Osteoblast (primary cell): ENCODE data around the gene RPS29. TPM values are rescaled to one million over a fixed set of nuclear protein-coding genes. Genes with fewer than 3 reads are reported as not detected.
"Not testable (repeated sequence)": the region's sequence is repeated elsewhere in the genome, so short reads cannot be mapped to it uniquely, and the experiment has no call there.

Experiments
- DNase-seq: peaks from one replicate; pipeline ENCODE4 v3.0.0; 2011; ENCODE audit warnings: low spot score, mixed read lengths; ENCODE audit not compliant: insufficient read length; ENCODE audit errors: missing footprints
- H2AFZ ChIP-seq: 2 replicates; pipeline ENCODE4 v1.6.0; 2011; ENCODE audit warnings: mild to moderate bottlenecking, low read length
- H3K27ac ChIP-seq: 2 replicates; pipeline ENCODE4 v1.5.1; 2011; ENCODE audit warnings: mild to moderate bottlenecking, low read depth, low read length, moderate library complexity
- H3K27me3 ChIP-seq: 2 replicates; pipeline ENCODE4 v1.6.0; 2012; ENCODE audit warnings: mild to moderate bottlenecking, control low read depth, inconsistent platforms, low read length, moderate library complexity; ENCODE audit not compliant: insufficient read depth
- H3K36me3 ChIP-seq: 2 replicates; pipeline ENCODE4 v1.5.1; 2011; ENCODE audit warnings: mild to moderate bottlenecking, low read length, control low read depth, moderate library complexity; ENCODE audit not compliant: insufficient read depth
- H3K4me1 ChIP-seq: 2 replicates; pipeline ENCODE4 v1.5.1; 2011; ENCODE audit warnings: mild to moderate bottlenecking, low read length, control low read depth, moderate library complexity; ENCODE audit not compliant: insufficient read depth
- H3K4me2 ChIP-seq: 2 replicates; pipeline ENCODE4 v1.6.0; 2011; ENCODE audit warnings: mild to moderate bottlenecking, low read length; ENCODE audit not compliant: insufficient read depth
- H3K4me3 ChIP-seq: fragments of 200-600 bp; sonication (generic); 3 replicates; pipeline ENCODE4 v1.5.1; 2012; ENCODE audit warnings: mild to moderate bottlenecking, low read length, inconsistent platforms; ENCODE audit not compliant: insufficient read depth
- H3K79me2 ChIP-seq: 2 replicates; pipeline ENCODE4 v1.6.0; 2012; ENCODE audit warnings: mild to moderate bottlenecking, low read length, control low read depth, inconsistent platforms; ENCODE audit not compliant: insufficient read depth
- H3K9me3 ChIP-seq: 2 replicates; pipeline ENCODE4 v1.5.1; 2011; ENCODE audit warnings: low read depth, low read length, control low read depth
- H4K20me1 ChIP-seq: 2 replicates; pipeline ENCODE4 v1.6.0; 2012; ENCODE audit warnings: mild to moderate bottlenecking, low read length, control low read depth; ENCODE audit not compliant: insufficient read depth
- CTCF ChIP-seq: IDR thresholded peaks from 2 replicates; pipeline ENCODE4 v1.5.1; 2011; ENCODE audit warnings: mild to moderate bottlenecking, low read depth, low read length, moderate library complexity; ENCODE audit errors: extremely low read depth
- total RNA-seq: library from RNA; depleted of rRNA; stranded (reverse); fragments of >200 nt; gene quantifications from 2 replicates; pipeline ENCODE4 v1.2.3, GENCODE V29; 2012

RPS29 gene
- total RNA-seq, 1 donor: 4,153 TPM

GRCh38 chr14:49621114-49621881, 35.1 kb upstream of the RPS29 start:
- peak overlapping the region; percentile 96 for H3K4me3 ChIP-seq
- peaks cover 18% of the 10 kb centered on the region for H3K36me3 ChIP-seq
- H4K20me1 ChIP-seq: peaks cover 29% of the 10 kb centered on the region
- no peak for DNase-seq
- H3K9me3 ChIP-seq: no peaks in the 10 kb centered on the region
- peaks cover 62% of the 10 kb centered on the region for H3K79me2 ChIP-seq
- H3K27ac ChIP-seq: peak overlapping the region; percentile 98
- H3K27me3 ChIP-seq: no peaks in the 10 kb centered on the region
- H2AFZ ChIP-seq: peak overlapping the region; percentile 91
- TF ChIP-seq CTCF: no peak
- peaks cover 53% of the 10 kb centered on the region for H3K4me1 ChIP-seq
- peak overlapping the region; percentile 92 for H3K4me2 ChIP-seq

GRCh38 chr14:49620182-49621113, 34.3 kb upstream of the RPS29 start, which contains the start of the genes MGAT2 and RPL36AL:
MGAT2 (plus strand) TSS chr14:49620799; CDS start chr14:49621269, 470 bp downstream.
RPL36AL (minus strand) TSS chr14:49620626; CDS start chr14:49619104, 1,522 bp downstream.
- Histone ChIP-seq H3K27me3 (no peaks in the 10 kb centered on the region), H3K4me2 (peak within 1 kb of the TSS; percentile 92), H3K36me3 (peaks cover 23% of the 10 kb centered on the region), H3K4me3 (peak within 1 kb of the TSS; percentile 96), H4K20me1 (peaks cover 29% of the 10 kb centered on the region), H3K9me3 (no peaks in the 10 kb centered on the region), H2AFZ (peak within 1 kb of the TSS; percentile 96), H3K4me1 (peaks cover 53% of the 10 kb centered on the region), H3K79me2 (peaks cover 61% of the 10 kb centered on the region), H3K27ac (peak within 1 kb of the TSS; percentile 98)
- TF ChIP-seq CTCF: peak; percentile 17
- DNase-seq: peak; percentile 99

GRCh38 chr14:49619730-49620129, 33.5 kb upstream of the RPS29 start:
- H3K36me3 ChIP-seq: peaks cover 23% of the 10 kb centered on the region

GRCh38 chr14:49619273-49619672, 33.1 kb upstream of the RPS29 start:
- peaks cover 53% of the 10 kb centered on the region for H3K4me1 ChIP-seq
- not testable (repeated sequence) for H3K9me3 ChIP-seq, H3K27me3 ChIP-seq, DNase-seq, H2AFZ ChIP-seq
- H3K4me2 ChIP-seq: peak overlapping the region; percentile 92
- H3K79me2 ChIP-seq: peaks cover 61% of the 10 kb centered on the region
- peaks cover 29% of the 10 kb centered on the region for H4K20me1 ChIP-seq
- peak overlapping the region; percentile 98 for H3K27ac ChIP-seq
- peak overlapping the region; percentile 96 for H3K4me3 ChIP-seq
- peaks cover 23% of the 10 kb centered on the region for H3K36me3 ChIP-seq

More at GRCh38 chr14:49619730-49620129, 33.5 kb upstream of the RPS29 start:
- Histone ChIP-seq H3K9me3 (no peaks in the 10 kb centered on the region), H3K4me1 (peaks cover 53% of the 10 kb centered on the region), H3K4me3 (peak overlapping the region; percentile 96), H3K4me2 (peak overlapping the region; percentile 92), H4K20me1 (peaks cover 29% of the 10 kb centered on the region), H3K79me2 (peaks cover 61% of the 10 kb centered on the region), H3K27ac (peak overlapping the region; percentile 98), H2AFZ (peak overlapping the region; percentile 96), H3K27me3 (no peaks in the 10 kb centered on the region)
- no peak for DNase-seq
- no peak for TF ChIP-seq CTCF
